IPS DF 19.7 (cell line): ENCODE data around the gene GRM4.
"Not testable (repeated sequence)": the region's sequence is repeated elsewhere in the genome, so short reads cannot be mapped to it uniquely, and the experiment has no call there.

ENCODE experiments used
- DNase-seq: peaks from one replicate; pipeline ENCODE4 v3.0.0-alpha.2; 2013; ENCODE audit warnings: low read depth, low spot score

GRM4 gene

GRCh38 chr6:34146021-34146782 is at the start of gene GRM4:
Gene GRM4, minus strand, starts transcription at chr6:34146087. Its CDS starts 12,591 bp downstream, at chr6:34133496.
- no peak for DNase-seq

- DNase-seq: no peak
Measured at GRCh38 chr6:34194772-34195171, 48.9 kb upstream of the GRM4 start.

- DNase-seq: no peak
Measured at GRCh38 chr6:34190504-34191122, 44.7 kb upstream of the GRM4 start.

DNA sequence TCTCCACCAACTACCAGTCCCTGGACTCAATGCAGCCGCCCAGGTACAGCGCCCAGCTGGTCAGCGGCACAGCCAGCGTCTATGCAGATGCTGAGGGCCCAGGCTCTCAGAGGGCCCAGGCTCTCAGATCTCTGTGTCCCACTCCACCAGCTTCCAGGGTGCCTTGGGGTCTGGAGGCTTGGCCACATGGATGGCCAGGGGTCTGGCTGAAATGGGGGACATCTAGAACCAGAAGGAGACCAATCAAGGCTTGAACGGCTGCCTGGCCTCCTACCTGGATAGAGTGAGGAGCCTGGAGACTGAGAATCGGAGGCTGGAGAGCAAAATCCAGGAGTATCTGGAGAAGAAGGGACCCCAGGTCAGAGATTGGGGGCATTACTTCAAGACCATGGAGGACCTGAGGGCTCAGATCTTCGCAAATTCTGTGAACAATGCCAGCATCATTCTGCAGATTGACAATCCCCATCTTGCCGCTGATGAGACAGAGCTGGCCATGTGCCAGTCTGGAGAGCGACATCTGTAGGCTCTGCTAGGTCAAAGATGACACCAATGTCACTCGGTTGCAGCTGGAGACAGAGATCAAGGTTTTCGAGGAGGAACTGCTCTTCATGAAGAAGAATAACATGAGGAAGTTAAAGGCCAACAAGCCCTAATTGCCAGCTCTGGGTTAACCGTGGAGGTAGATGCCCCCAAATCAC is 44.1 kb upstream of the GRM4 start:
- no peak for DNase-seq

DNA sequence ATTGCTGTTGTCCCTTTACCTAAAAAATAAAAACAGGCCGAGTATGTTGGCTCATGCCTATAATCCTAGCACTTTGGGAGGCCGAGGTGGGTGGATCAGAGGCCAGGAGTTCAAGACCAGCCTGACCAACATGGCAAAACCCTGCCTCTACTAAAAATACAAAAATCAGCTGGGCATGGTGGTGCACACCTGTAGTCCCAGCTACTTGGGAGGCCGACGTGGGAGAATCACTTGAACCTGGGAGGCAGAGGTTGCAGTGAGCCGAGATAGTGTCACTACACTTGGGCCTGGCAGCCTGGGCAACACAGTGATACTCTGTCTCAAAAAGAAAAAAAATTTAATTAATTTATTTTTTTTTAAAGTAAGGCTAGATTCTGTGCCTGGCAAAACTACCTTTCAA is 38.8 kb upstream of the GRM4 start:
- not testable (repeated sequence) for DNase-seq

DNA sequence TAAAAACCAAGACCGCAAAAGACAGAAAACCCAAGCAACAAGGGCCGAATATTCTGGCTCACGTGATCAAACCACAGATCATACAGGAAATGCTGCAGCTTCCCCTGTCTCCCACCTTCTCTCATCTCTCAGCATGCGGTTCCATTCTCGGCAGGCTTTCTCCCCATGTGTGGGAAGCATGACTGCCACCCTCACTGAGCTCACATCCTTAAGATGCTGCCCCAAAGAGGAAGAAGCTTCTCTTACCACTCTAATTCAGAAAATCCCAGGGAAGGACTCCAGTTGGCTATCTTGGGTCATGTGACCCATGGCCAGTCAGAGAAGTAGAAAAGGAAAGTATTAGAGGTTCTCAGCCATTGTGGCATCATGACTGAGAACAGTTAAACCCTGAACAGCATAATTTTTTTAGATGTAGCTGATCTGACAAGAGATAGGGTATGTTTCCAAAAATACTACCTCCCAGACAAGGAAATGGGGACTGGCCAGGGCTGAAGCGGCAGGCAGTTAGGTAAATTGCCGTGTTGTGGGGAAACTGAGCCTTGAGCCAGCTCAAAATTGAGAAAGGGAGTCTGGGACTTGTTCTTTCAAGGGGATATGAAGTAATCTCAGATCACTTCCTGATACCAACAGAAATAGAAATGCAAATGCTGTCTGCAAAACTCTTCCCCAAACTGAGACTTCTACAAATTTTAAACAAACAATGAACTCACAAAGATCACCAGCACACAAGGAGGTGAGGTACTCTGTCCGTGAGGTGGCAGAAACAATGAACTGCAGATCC is 37.1 kb upstream of the GRM4 start:
- no peak for DNase-seq

DNA sequence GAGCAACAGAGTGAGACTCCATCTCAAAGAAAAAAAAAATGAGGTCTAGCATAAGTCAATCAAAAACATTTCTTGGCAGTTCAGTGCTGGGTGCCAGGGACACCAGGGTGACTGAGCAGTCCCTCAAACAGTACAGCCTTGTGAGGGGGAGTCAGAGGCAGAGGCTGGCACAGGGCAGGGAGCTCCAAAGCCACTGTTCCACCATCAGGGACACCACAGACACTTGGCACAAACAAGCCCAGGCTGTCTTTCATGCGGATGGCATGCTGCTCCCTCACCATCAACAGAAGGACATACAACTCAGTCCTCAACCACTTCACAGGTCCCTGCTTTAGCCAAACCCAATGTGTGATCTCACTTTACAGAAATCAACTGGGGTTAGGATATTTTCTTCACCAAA is 36.0 kb upstream of the GRM4 start:
- DNase-seq: no peak

GRCh38 chr6:34179106-34179720 is 33.3 kb upstream of the GRM4 start:
- DNase-seq: no peak

GRCh38 chr6:34178357-34179105 is 32.6 kb upstream of the GRM4 start:
- no peak for DNase-seq

DNA sequence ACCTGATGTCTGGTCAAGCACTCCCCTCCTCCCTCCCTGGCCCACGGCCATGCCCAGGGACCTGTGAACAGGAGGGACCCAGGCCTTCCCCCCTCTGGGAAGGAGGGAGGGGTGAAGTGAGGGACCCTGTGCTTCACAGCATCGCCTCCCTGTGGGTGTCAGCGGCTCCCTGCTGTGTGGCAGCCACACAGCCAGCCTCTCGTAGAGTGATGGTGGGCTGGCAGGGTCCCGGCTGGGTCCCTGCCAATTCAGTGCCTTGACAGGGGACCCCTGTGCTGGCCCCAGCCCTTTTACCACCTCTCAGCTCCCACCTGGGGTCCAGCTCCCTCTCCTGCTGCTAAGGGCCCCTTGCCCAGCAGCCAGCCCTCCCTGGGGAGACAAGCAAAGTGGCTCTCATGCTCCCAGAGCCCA is 31.3 kb upstream of the GRM4 start:
- DNase-seq: no peak

GRCh38 chr6:34176261-34177031 is 30.6 kb upstream of the GRM4 start:
- DNase-seq: no peak

- no peak for DNase-seq
Measured at GRCh38 chr6:34174846-34175399, 29.0 kb upstream of the GRM4 start.

DNA sequence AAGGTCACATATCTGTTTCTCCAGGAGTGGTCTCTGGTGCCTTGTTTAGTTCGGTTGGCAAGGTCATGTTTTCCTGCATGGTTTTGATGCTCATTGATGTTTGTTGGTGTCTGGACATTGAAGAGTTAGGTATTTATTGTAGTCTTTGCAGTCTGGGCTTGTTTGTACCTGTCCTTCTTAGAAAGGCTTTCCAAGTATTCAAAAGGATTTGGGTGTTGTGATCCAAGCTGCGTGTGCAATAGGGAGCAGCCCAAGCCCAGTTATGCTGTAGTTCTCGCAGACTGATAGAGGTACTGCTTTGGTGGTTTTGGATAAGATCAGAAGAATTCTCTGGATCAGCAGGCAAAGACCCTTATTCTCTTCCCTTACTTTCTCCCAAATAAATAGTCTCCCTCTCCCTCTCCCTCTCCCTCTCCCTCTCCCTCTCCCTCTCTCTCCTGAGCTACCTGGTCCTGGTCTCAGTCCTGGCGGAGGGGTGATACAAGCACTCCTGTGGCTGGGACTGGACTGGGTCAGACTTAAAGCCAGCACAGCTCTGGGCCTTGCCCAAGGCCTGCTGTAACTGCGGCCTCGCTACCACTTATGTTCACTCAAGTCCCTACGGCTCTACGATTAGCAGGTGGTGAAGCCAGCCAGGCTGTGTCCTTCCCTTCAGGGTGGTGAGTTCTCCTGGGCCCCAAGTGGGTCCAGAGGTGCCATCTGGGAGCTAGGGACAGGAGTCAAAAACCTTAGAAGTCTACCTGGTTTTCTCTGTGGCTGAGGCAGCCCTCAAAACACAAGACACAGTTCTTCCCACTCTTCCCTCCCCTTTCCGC is 27.3 kb upstream of the GRM4 start:
- no peak for DNase-seq

- no peak for DNase-seq
Measured at GRCh38 chr6:34170346-34170745, 24.5 kb upstream of the GRM4 start.

GRCh38 chr6:34169897-34170296 is 24.0 kb upstream of the GRM4 start:
- DNase-seq: no peak

DNA sequence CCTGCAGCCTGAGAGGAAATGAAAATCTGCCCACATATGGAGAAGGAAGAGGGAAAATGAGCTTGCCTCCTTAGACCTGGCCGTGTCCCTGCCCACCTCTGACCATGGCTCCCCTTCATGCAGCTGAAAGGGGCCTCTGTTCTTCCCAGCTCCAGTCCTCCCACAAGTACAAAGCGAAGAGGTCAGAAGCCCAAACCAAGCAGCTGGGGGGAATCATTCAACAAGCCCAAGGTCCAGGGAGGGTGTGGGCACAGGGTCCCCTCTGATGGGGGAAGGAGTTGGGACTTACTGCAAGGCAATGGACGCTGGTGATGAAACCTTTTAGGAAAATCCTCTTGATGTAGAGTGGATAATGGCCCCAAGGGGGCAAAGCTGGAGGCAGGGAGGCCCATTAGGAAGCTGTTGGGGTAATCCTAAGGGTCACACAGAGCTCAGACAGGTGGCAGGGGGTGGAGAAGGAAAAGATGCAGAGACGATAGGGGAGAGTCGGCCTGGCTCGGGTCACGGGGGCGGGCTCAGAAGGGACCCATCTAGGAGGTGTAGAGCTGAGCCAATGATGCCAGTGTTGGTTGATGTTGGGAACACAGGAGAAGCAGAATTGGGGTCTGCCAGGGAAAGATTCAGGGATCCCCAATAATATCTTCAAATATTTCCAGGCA is 16.1 kb upstream of the GRM4 start:
- no peak for DNase-seq

DNA sequence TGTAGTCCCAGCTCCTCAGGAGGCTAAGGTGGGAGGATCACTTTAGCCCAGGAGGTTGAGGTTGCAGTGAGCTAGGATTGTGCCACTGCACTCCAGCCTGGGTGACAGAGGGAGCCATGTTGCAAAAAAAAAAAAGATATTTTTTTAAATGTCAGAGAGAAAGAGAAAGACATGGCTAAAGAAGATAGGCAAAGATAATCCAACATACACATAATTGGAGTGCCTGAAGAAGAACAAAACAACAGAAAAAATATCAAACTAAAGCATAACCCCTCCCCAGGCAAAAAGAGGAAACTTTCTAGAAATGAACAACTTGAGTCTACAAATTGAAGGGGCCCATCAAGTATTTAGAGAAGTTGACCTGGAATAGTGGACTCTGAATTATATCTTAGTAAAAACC is 14.0 kb upstream of the GRM4 start:
- DNase-seq: no peak

DNA sequence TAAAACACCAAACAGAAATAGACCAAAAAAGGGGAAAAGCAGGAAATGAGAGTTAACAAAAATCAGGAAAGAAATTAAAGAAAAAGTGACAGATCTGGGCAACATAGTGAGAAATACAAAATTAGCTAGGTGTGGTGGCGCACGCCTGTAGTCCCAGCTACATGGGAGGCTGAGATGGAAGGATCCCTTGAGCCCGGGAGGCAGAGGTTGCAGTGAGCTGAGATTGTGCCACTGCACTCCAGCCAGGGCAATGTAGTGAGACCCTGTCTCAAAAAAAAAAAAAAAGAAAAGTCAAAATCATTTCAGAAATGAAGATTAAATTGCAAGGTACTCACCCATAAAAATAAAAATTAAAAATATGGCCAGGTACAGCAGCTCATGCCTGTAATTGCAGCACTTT is 13.0 kb upstream of the GRM4 start:
- no peak for DNase-seq
